Measurements from ENCODE around the gene TMEM39A.

DNA sequence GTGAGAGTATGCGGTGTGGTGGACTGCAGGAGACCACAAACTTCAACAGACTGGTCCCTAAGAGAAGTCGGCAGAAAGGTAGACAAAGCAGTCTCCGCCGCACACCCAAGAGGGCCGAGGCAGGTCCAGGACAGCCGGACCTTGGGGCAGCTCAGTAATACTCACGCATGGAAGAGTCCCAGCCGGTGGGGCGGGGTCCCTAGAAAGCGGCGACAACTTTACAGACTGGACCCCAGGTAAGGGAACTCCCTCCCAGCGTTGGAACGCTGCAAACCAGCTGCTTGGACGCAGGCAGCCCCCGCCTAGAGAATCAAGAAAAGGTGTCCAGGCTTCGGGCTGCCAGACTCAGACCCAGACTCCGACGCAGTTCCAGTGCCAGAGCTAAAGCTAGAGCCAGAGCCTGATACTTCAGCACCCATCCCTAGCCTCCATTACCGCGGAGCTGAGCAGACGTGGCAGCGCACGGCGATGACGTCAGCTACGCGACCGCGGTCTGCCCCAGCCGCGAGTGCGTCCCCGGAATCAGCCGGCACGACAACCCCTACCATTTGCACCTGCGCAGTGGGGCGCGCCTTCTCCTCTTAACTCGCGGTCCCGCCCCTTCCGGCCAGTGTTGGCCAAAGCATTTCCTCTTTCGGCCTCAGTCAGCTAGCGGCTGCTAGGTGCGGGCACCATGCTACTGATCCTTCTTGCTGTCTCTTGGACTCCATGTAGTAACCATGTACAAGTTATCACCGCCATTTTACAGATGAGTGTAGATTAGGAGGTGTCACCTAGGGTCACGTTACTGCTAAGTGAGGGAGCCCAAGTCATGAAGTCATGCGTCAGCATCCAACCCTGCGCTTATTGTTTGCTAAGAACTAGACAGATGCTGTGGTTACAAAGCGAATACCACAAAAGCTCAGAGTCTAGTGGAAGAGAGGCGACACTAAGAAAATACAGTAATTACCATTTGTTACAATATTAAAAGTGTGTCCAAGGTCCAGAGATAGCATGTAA is at the start of gene TMEM39A:
- TF ChIP-seq CTCF (conservative IDR thresholded peaks at IDR 0.05) (peak; percentile 40; the same call in 1 of the 2 replicates), EZH2 (IDR thresholded peaks at IDR 0.05; ENCODE audit: low read depth) (no peak)

Measured in PC-9 (cell line).